ENCODE data around the gene BARHL1. TPM values are rescaled to one million over a fixed set of nuclear protein-coding genes. Genes with fewer than 3 reads are reported as not detected.

BARHL1 gene
- polyA plus RNA-seq, 1 donor from 2014 or later, result not detected

- Histone ChIP-seq H3K27me3 (ENCODE audit: insufficient read depth, low read depth, low read length) (peaks cover 84% of the 10 kb centered on the region), H3K79me2 (replicated peaks; ENCODE audit: insufficient read depth, low read length) (no peaks in the 10 kb centered on the region), H3K27ac (ENCODE audit: low read length) (no peak overlapping the region), H3F3A (ENCODE audit: insufficient read depth, low read length, poor library complexity, severe bottlenecking) (no peaks in the 10 kb centered on the region), H2AFZ (ENCODE audit: low read depth, low read length) (no peak overlapping the region), H4K20me1 (ENCODE audit: insufficient read depth) (no peaks in the 10 kb centered on the region), H3K4me3 (ENCODE audit: low read length) (no peak overlapping the region), H3K4me2 (ENCODE audit: low read length) (no peak overlapping the region), H3K9ac (ENCODE audit: low read length) (no peak overlapping the region), H3K9me2 (ENCODE audit: insufficient read depth, low read length) (no peaks in the 10 kb centered on the region), H3K36me3 (ENCODE audit: insufficient read depth, low read length) (no peaks in the 10 kb centered on the region), H3K9me3 (ENCODE audit: low read length) (no peaks in the 10 kb centered on the region)
- TF ChIP-seq CTCF (IDR thresholded peaks at IDR 0.05; ENCODE audit: poor library complexity, severe bottlenecking) (no peak), TAF1 (IDR thresholded peaks at IDR 0.05; ENCODE audit: low read depth) (no peak), POLR2AphosphoS5 (IDR thresholded peaks at IDR 0.05) (no peak), REST (IDR thresholded peaks at IDR 0.05; ENCODE audit: borderline replicate concordance) (no peak), RAD21 (conservative IDR thresholded peaks at IDR 0.05) (no peak), EP300 (conservative IDR thresholded peaks at IDR 0.05; ENCODE audit: poor library complexity, severe bottlenecking) (no peak), EZH2 (IDR thresholded peaks at IDR 0.05; ENCODE audit: borderline replicate concordance, insufficient read depth, low read length, poor library complexity, severe bottlenecking) (no peak), MXI1 (conservative IDR thresholded peaks at IDR 0.05; ENCODE audit: poor library complexity, severe bottlenecking) (no peak), SMC3 (conservative IDR thresholded peaks at IDR 0.05; ENCODE audit: poor library complexity) (no peak)
Observed at GRCh38 chr9:132578367-132578932, 4.0 kb upstream of the BARHL1 start.

GRCh38 chr9:132579427-132579798, 3.0 kb upstream of the BARHL1 start:
- Histone ChIP-seq H3K27ac (ENCODE audit: low read length) (no peak overlapping the region), H3K4me3 (ENCODE audit: low read length) (no peak overlapping the region), H4K20me1 (ENCODE audit: insufficient read depth) (no peaks in the 10 kb centered on the region), H3K9me2 (ENCODE audit: insufficient read depth, low read length) (no peaks in the 10 kb centered on the region), H3K79me2 (replicated peaks; ENCODE audit: insufficient read depth, low read length) (no peaks in the 10 kb centered on the region), H3K9me3 (ENCODE audit: low read length) (no peaks in the 10 kb centered on the region), H3F3A (ENCODE audit: insufficient read depth, low read length, poor library complexity, severe bottlenecking) (no peaks in the 10 kb centered on the region), H3K4me2 (ENCODE audit: low read length) (no peak overlapping the region), H3K36me3 (ENCODE audit: insufficient read depth, low read length) (no peaks in the 10 kb centered on the region), H3K9ac (ENCODE audit: low read length) (no peak overlapping the region), H3K27me3 (ENCODE audit: insufficient read depth, low read depth, low read length) (peaks cover 93% of the 10 kb centered on the region), H2AFZ (ENCODE audit: low read depth, low read length) (no peak overlapping the region)
- TF ChIP-seq MXI1 (conservative IDR thresholded peaks at IDR 0.05; ENCODE audit: poor library complexity, severe bottlenecking) (no peak), TAF1 (IDR thresholded peaks at IDR 0.05; ENCODE audit: low read depth) (no peak), POLR2AphosphoS5 (IDR thresholded peaks at IDR 0.05) (peak; percentile 45)

All from neural cell (in vitro differentiated cells).